ENCODE data around the gene CDH20. TPM values are rescaled to one million over a fixed set of nuclear protein-coding genes. Genes with fewer than 3 reads are reported as not detected.

CDH20 gene
- total and polyA plus RNA-seq, 2 experiments from 2014 or later = 1.3 to 3.6 TPM

GRCh38 chr18:61489334-61489733, 156.1 kb downstream of the CDH20 start:
- no peaks in the 10 kb centered on the region for H3K4me1 ChIP-seq (ENCODE audit: insufficient read depth)
- H3K4me2 ChIP-seq = no peak overlapping the region
- H3K36me3 ChIP-seq (replicated peaks; ENCODE audit: insufficient read depth, low read depth) = no peaks in the 10 kb centered on the region
- H3K27ac ChIP-seq = no peak overlapping the region
- TF ChIP-seq EZH2phosphoT487 (IDR thresholded peaks at IDR 0.05; ENCODE audit: low read depth, severe bottlenecking, unreplicated experiment) = no peak
- TF ChIP-seq CTCF (IDR thresholded peaks at IDR 0.05; ENCODE audit: poor library complexity) = no peak
- TF ChIP-seq EZH2 (IDR thresholded peaks at IDR 0.05; ENCODE audit: borderline replicate concordance) = no peak
- H3K79me2 ChIP-seq = no peaks in the 10 kb centered on the region
- no peak overlapping the region for H3K4me3 ChIP-seq
- no peaks in the 10 kb centered on the region for H3K9me3 ChIP-seq (ENCODE audit: low read depth)
- H2AFZ ChIP-seq = no peak overlapping the region
- H4K20me1 ChIP-seq (ENCODE audit: insufficient read depth, poor library complexity, severe bottlenecking) = no peaks in the 10 kb centered on the region
- peaks cover 2% of the 10 kb centered on the region for H3K27me3 ChIP-seq
- 71% methylated on average over 3 of the region's 3 CpGs for WGBS (ENCODE audit: low lambda C conversion rate, missing lambda C conversion rate)
- no peak for DNase-seq (ENCODE audit: low spot score)
- H3K9me2 ChIP-seq (replicated peaks; ENCODE audit: insufficient read depth) = no peaks in the 10 kb centered on the region

- Histone ChIP-seq H3K36me3 (replicated peaks; ENCODE audit: insufficient read depth, low read depth) (no peaks in the 10 kb centered on the region), H3K27me3 (peaks cover 5% of the 10 kb centered on the region), H3K79me2 (no peaks in the 10 kb centered on the region), H3K9me3 (ENCODE audit: low read depth) (no peaks in the 10 kb centered on the region), H3K27ac (no peak overlapping the region), H3K4me1 (ENCODE audit: insufficient read depth) (no peaks in the 10 kb centered on the region), H4K20me1 (ENCODE audit: insufficient read depth, poor library complexity, severe bottlenecking) (no peaks in the 10 kb centered on the region), H3K9me2 (replicated peaks; ENCODE audit: insufficient read depth) (no peaks in the 10 kb centered on the region), H3K4me3 (no peak overlapping the region), H2AFZ (no peak overlapping the region), H3K4me2 (no peak overlapping the region)
- DNase-seq (ENCODE audit: low spot score) = no peak
- WGBS (ENCODE audit: low lambda C conversion rate, missing lambda C conversion rate) = 73% methylated on average over 18 of the region's 18 CpGs
- TF ChIP-seq EZH2 (IDR thresholded peaks at IDR 0.05; ENCODE audit: borderline replicate concordance) (no peak), CTCF (IDR thresholded peaks at IDR 0.05; ENCODE audit: poor library complexity) (no peak), EZH2phosphoT487 (IDR thresholded peaks at IDR 0.05; ENCODE audit: low read depth, severe bottlenecking, unreplicated experiment) (no peak)
Observed at GRCh38 chr18:61496374-61496773, 163.1 kb downstream of the CDH20 start.

- Histone ChIP-seq H3K4me3 (no peak overlapping the region), H3K9me2 (replicated peaks; ENCODE audit: insufficient read depth) (no peaks in the 10 kb centered on the region), H3K4me1 (ENCODE audit: insufficient read depth) (no peaks in the 10 kb centered on the region), H3K4me2 (no peak overlapping the region), H2AFZ (no peak overlapping the region), H3K27ac (no peak overlapping the region), H4K20me1 (ENCODE audit: insufficient read depth, poor library complexity, severe bottlenecking) (no peaks in the 10 kb centered on the region), H3K79me2 (no peaks in the 10 kb centered on the region), H3K27me3 (peaks cover 5% of the 10 kb centered on the region), H3K36me3 (replicated peaks; ENCODE audit: insufficient read depth, low read depth) (no peaks in the 10 kb centered on the region), H3K9me3 (ENCODE audit: low read depth) (no peaks in the 10 kb centered on the region)
- DNase-seq (ENCODE audit: low spot score) = no peak
- no peak for TF ChIP-seq EZH2 (IDR thresholded peaks at IDR 0.05; ENCODE audit: borderline replicate concordance)
- TF ChIP-seq EZH2phosphoT487 (IDR thresholded peaks at IDR 0.05; ENCODE audit: low read depth, severe bottlenecking, unreplicated experiment) = no peak
- no peak for TF ChIP-seq CTCF (IDR thresholded peaks at IDR 0.05; ENCODE audit: poor library complexity)
- WGBS (ENCODE audit: low lambda C conversion rate, missing lambda C conversion rate) = 80% methylated on average over 3 of the region's 3 CpGs
Observed at GRCh38 chr18:61497422-61497821, 164.2 kb downstream of the CDH20 start.

- DNase-seq (ENCODE audit: low spot score) = peak; percentile 79
- H3K4me1 ChIP-seq (ENCODE audit: insufficient read depth) = no peaks in the 10 kb centered on the region
- no peaks in the 10 kb centered on the region for H3K9me3 ChIP-seq (ENCODE audit: low read depth)
- H3K27ac ChIP-seq = no peak overlapping the region
- no peak overlapping the region for H2AFZ ChIP-seq
- no peak overlapping the region for H3K4me2 ChIP-seq
- no peaks in the 10 kb centered on the region for H3K36me3 ChIP-seq (replicated peaks; ENCODE audit: insufficient read depth, low read depth)
- TF ChIP-seq EZH2 (IDR thresholded peaks at IDR 0.05; ENCODE audit: borderline replicate concordance) (no peak), CTCF (IDR thresholded peaks at IDR 0.05; ENCODE audit: poor library complexity) (peak; percentile 89), EZH2phosphoT487 (IDR thresholded peaks at IDR 0.05; ENCODE audit: low read depth, severe bottlenecking, unreplicated experiment) (no peak)
- no peaks in the 10 kb centered on the region for H3K79me2 ChIP-seq
- 0% methylated on average over 1 of the region's 1 CpG for WGBS (ENCODE audit: low lambda C conversion rate, missing lambda C conversion rate)
- H3K4me3 ChIP-seq = no peak overlapping the region
- no peaks in the 10 kb centered on the region for H3K27me3 ChIP-seq
- no peaks in the 10 kb centered on the region for H4K20me1 ChIP-seq (ENCODE audit: insufficient read depth, poor library complexity, severe bottlenecking)
- no peaks in the 10 kb centered on the region for H3K9me2 ChIP-seq (replicated peaks; ENCODE audit: insufficient read depth)
Observed at GRCh38 chr18:61502472-61502871, 169.2 kb downstream of the CDH20 start.

All from hepatocyte (in vitro differentiated cells).